ENCODE measurements around the gene SIGLEC12.

DNA sequence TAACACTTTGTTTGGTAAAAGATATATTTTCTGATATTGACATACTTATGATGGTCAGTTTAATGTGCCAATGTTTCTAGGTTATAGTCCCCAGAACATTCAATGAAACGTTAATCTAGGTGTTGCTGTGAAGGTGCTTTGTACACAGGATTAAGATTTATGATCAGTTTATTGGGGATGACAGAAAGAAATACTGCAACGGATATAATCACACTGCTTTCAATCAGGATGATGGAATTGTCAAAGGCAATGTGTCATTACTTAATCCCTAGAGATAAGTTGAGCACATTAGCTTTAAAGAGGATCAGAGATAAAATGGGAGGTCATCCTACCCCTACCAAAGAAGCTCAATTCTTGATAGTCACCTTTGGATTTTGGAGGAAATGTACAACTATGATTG lies 12.4 kb upstream of the SIGLEC12 start:
- TF ChIP-seq, protein P1, sequence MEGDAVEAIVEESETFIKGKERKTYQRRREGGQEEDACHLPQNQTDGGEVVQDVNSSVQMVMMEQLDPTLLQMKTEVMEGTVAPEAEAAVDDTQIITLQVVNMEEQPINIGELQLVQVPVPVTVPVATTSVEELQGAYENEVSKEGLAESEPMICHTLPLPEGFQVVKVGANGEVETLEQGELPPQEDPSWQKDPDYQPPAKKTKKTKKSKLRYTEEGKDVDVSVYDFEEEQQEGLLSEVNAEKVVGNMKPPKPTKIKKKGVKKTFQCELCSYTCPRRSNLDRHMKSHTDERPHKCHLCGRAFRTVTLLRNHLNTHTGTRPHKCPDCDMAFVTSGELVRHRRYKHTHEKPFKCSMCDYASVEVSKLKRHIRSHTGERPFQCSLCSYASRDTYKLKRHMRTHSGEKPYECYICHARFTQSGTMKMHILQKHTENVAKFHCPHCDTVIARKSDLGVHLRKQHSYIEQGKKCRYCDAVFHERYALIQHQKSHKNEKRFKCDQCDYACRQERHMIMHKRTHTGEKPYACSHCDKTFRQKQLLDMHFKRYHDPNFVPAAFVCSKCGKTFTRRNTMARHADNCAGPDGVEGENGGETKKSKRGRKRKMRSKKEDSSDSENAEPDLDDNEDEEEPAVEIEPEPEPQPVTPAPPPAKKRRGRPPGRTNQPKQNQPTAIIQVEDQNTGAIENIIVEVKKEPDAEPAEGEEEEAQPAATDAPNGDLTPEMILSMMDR (conservative IDR thresholded peaks at IDR 0.05 in 1 of 2, IDR thresholded peaks at IDR 0.05 in 1 of 2; ENCODE audit: low read depth in 1 of 2, low read length in 2 of 2): no peak
- TF ChIP-seq EZH2 (IDR thresholded peaks at IDR 0.05; ENCODE audit: low read length, missing control alignments): no peak

All from fibroblast of lung (primary cell).